Hepatocyte (in vitro differentiated cells): ENCODE data around the gene GPR78. TPM values are rescaled to one million over a fixed set of nuclear protein-coding genes. Genes with fewer than 3 reads are reported as not detected.

Source experiments
- DNase-seq: peaks from one replicate; pipeline ENCODE4 v3.0.0-alpha.2; 2016; ENCODE audit warnings: low spot score
- H2AFZ ChIP-seq: fragments of 200-600 bp; sonication (generic); 2 replicates; pipeline ENCODE4 v1.6.0; 2016; ENCODE audit warnings: antibody characterized with exemption, mild to moderate bottlenecking
- H3K27ac ChIP-seq: fragments of 200-600 bp; sonication (generic); 2 replicates; pipeline ENCODE4 v1.5.1; 2016; ENCODE audit warnings: mild to moderate bottlenecking
- H3K27me3 ChIP-seq: fragments of 200-600 bp; sonication (generic); 2 replicates; pipeline ENCODE4 v1.6.1; 2016
- H3K36me3 ChIP-seq: fragments of 200-600 bp; sonication (generic); replicated peaks from 2 replicates; pipeline ENCODE4 v1.5.1; 2016; ENCODE audit warnings: low read depth; ENCODE audit not compliant: insufficient read depth
- H3K4me1 ChIP-seq: fragments of 200-600 bp; sonication (generic); 2 replicates; pipeline ENCODE4 v1.5.1; 2016; ENCODE audit warnings: mild to moderate bottlenecking, moderate library complexity; ENCODE audit not compliant: insufficient read depth
- H3K4me2 ChIP-seq: fragments of 200-600 bp; sonication (generic); 2 replicates; pipeline ENCODE4 v1.6.0; 2016
- H3K4me3 ChIP-seq: fragments of 200-600 bp; sonication (generic); 2 replicates; pipeline ENCODE4 v1.5.1; 2016; ENCODE audit warnings: mild to moderate bottlenecking
- H3K79me2 ChIP-seq: fragments of 200-600 bp; sonication (generic); 2 replicates; pipeline ENCODE4 v1.6.0; 2017; ENCODE audit warnings: mild to moderate bottlenecking
- H3K9me2 ChIP-seq: fragments of 200-600 bp; sonication (generic); replicated peaks from 2 replicates; pipeline ENCODE4 v1.6.0; 2017; ENCODE audit warnings: mild to moderate bottlenecking; ENCODE audit not compliant: insufficient read depth
- H3K9me3 ChIP-seq: fragments of 200-600 bp; sonication (generic); 2 replicates; pipeline ENCODE4 v1.5.1; 2016; ENCODE audit warnings: low read depth, mild to moderate bottlenecking
- H4K20me1 ChIP-seq: fragments of 200-600 bp; sonication (generic); 2 replicates; pipeline ENCODE4 v1.6.0; 2016; ENCODE audit warnings: mild to moderate bottlenecking; ENCODE audit not compliant: insufficient read depth, poor library complexity, severe bottlenecking
- CTCF ChIP-seq: fragments of 200-600 bp; sonication (generic); IDR thresholded peaks from 2 replicates; pipeline ENCODE4 v1.5.1; 2016; ENCODE audit warnings: antibody characterized with exemption, mild to moderate bottlenecking; ENCODE audit not compliant: poor library complexity
- EZH2 ChIP-seq: fragments of 200-600 bp; sonication (generic); IDR thresholded peaks from 2 replicates; pipeline ENCODE4 v1.6.1; 2016; ENCODE audit warnings: antibody characterized with exemption, mild to moderate bottlenecking, borderline replicate concordance
- EZH2phosphoT487 ChIP-seq: fragments of 200-600 bp; sonication (generic); IDR thresholded peaks from one replicate; pipeline ENCODE4 v1.6.1; 2018; ENCODE audit warnings: antibody characterized with exemption, mild to moderate bottlenecking, low read depth, moderate library complexity; ENCODE audit not compliant: unreplicated experiment, severe bottlenecking
- WGBS: methylation state at CpG from one replicate; pipeline ENCODE4 v1.1.6; 2016; ENCODE audit warnings: low lambda C conversion rate; ENCODE audit errors: missing lambda C conversion rate; 5-methylcytosine and 5-hydroxymethylcytosine counted together
- polyA plus RNA-seq: library from polyadenylated mRNA; unstranded; fragments of >200 nt; fragmentation: Nextera tagmentation; extraction: Ambion mirVana; gene quantifications from 2 replicates; pipeline ENCODE4 v1.2.1, GENCODE V29; 2016
- total RNA-seq: library from RNA; depleted of rRNA; stranded (reverse); fragments of >200 nt; gene quantifications from 2 replicates; pipeline ENCODE4 v1.2.3, GENCODE V29; 2014

Gene GPR78
- total and polyA plus RNA-seq, 2 experiments from 2014 or later = 0.28 to 1.0 TPM

DNA sequence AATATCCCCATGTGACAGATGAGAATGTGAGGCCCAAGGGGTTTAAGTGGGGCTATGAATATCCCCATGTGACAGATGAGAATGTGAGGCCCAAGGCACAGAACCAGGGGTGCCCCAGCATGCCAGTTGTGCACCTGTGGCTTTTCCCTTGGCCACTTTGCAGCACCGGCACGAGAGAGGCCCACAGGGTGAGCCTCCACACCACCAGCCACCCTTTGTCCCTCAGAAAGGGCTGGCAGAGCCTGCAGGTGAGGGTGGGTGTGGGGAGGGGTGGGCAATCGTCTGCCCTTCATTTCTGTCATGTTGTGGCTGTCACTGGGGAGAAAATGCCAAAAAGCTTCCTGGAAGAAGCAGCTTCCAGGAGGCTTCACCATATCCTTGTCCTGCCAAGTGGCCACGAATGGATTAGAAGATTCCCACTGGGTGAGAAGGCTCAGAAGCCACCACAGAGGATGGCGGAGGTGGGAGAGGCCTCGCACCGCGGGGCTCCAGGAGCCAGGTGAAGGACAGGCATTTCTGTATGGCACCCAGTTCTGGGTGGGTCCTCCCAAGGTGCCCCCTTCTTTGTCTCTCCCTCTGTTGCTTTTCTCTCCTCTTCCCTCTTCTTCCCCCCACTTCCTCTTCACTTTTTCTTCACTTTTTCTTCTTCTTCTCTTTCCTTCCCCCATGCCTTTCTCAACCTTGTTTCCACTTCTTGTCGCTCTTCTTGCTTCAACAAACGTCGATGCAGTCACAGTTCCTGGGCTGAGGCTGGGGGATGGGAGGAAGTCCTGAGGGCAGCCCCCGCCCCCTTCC, 469 bp upstream of the GPR78 start:
- no peak overlapping the region for H3K27ac ChIP-seq
- WGBS = 31% methylated on average over 12 of the region's 12 CpGs
- no peaks in the 10 kb centered on the region for H3K9me2 ChIP-seq
- peaks cover 28% of the 10 kb centered on the region for H3K27me3 ChIP-seq
- H2AFZ ChIP-seq = no peak overlapping the region
- no peaks in the 10 kb centered on the region for H3K79me2 ChIP-seq
- peak overlapping the region; percentile 72 for H3K4me2 ChIP-seq
- H3K36me3 ChIP-seq = no peaks in the 10 kb centered on the region
- H3K9me3 ChIP-seq = no peaks in the 10 kb centered on the region
- H3K4me3 ChIP-seq = no peak overlapping the region
- H3K4me1 ChIP-seq = no peaks in the 10 kb centered on the region
- DNase-seq = no peak
- H4K20me1 ChIP-seq = no peaks in the 10 kb centered on the region
- no peak for TF ChIP-seq CTCF
- no peak for TF ChIP-seq EZH2
- TF ChIP-seq EZH2phosphoT487 = no peak

GRCh38 chr4:8581094-8581861, 1.1 kb downstream of the GPR78 start:
- WGBS = 71% methylated on average over 66 of the region's 66 CpGs
- H2AFZ ChIP-seq = no peak overlapping the region
- no peak overlapping the region for H3K4me3 ChIP-seq
- no peaks in the 10 kb centered on the region for H4K20me1 ChIP-seq
- no peaks in the 10 kb centered on the region for H3K36me3 ChIP-seq
- no peaks in the 10 kb centered on the region for H3K79me2 ChIP-seq
- H3K27ac ChIP-seq = no peak overlapping the region
- no peaks in the 10 kb centered on the region for H3K4me1 ChIP-seq
- DNase-seq = no peak
- H3K27me3 ChIP-seq = peaks cover 28% of the 10 kb centered on the region
- TF ChIP-seq EZH2phosphoT487 (no peak), EZH2 (no peak), CTCF (no peak)
- peak overlapping the region; percentile 72 for H3K4me2 ChIP-seq
- H3K9me2 ChIP-seq = no peaks in the 10 kb centered on the region
- no peaks in the 10 kb centered on the region for H3K9me3 ChIP-seq

DNA sequence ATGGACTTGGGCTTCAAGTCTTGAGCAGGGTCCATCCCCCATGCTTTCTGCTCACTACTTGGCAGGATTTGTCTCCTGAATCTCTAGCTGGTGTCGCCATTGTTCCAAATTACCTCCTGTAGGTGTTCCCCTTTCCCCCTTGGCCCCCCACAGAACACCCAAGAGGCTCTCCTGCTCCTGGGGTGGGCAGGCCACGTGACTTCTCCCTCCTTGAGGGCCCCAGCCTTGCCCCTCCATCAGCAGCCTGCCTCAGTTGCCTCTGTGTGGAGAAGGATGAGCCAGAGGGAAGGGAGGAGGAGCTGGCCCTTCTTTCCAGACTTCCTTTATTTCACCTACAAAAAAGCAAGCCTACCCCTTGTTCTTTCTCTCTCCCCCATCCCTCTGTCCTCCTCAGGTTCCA, 1.8 kb downstream of the GPR78 start:
- H3K36me3 ChIP-seq = no peaks in the 10 kb centered on the region
- H4K20me1 ChIP-seq = no peaks in the 10 kb centered on the region
- no peak overlapping the region for H3K27ac ChIP-seq
- no peaks in the 10 kb centered on the region for H3K9me2 ChIP-seq
- no peak overlapping the region for H3K4me2 ChIP-seq
- 72% methylated on average over 2 of the region's 2 CpGs for WGBS
- no peaks in the 10 kb centered on the region for H3K79me2 ChIP-seq
- H3K9me3 ChIP-seq = no peaks in the 10 kb centered on the region
- no peak overlapping the region for H2AFZ ChIP-seq
- H3K4me3 ChIP-seq = no peak overlapping the region
- H3K27me3 ChIP-seq = peaks cover 28% of the 10 kb centered on the region
- DNase-seq = no peak
- TF ChIP-seq EZH2phosphoT487 = no peak
- no peak for TF ChIP-seq EZH2
- TF ChIP-seq CTCF = no peak
- no peaks in the 10 kb centered on the region for H3K4me1 ChIP-seq
